T-cell (primary cell): Measurements from ENCODE around the gene KCNG1. TPM values are rescaled to one million over a fixed set of nuclear protein-coding genes. Genes with fewer than 3 reads are reported as not detected.

Experiments
- total RNA-seq, 35 experiments: library from RNA in 6 of 35; stranded (reverse) in 6 of 35; fragments of 120-200 nt in 1 of 35; gene quantifications; one replicate each; pipeline versions ENCODE4 v1.2.1 to v1.2.4 and lab custom pipeline; 2013 to 2026

KCNG1 gene
- total RNA-seq, 5 donors from 2014 or later (not counting 1 experiment from before 2014, with no cell fraction given): 0.35 to 0.82 (median 0.82) TPM; not detected in 2

Other genes starting within 250 kb of the KCNG1 start
- 10 to 100 TPM; 26.3 to 49.8 (median 31.3) TPM for gene BCAS4, start 228.0 kb downstream of the KCNG1 start, total RNA-seq
- 10 to 100 TPM; 57.4 to 66.8 (median 61.7) TPM for gene ADNP, start 91.7 kb downstream of the KCNG1 start, total RNA-seq
- gene DPM1, start 64.6 kb downstream of the KCNG1 start, total RNA-seq: 10 to 100 TPM; 23.1 to 37.6 (median 33.4) TPM
- gene MOCS3, start 64.3 kb downstream of the KCNG1 start, total RNA-seq: 1 to 10 TPM; 2.6 to 8.3 (median 7.6) TPM